GM12878 (cell line): ENCODE data around the gene FAF1. TPM values are rescaled to one million over a fixed set of nuclear protein-coding genes. Genes with fewer than 3 reads are reported as not detected.

Experiments
- ATAC-seq: fragments of 200-7000 bp; cut with Tn5 transposase; 3 replicates; pipeline ENCODE4 v1.9.1; 2020; ENCODE audit warnings: mild to moderate bottlenecking, moderate library complexity
- BruUV-seq: library from RNA; stranded (reverse); fragments of 400-500 nt; replicated peaks from 2 replicates; lab custom pipeline; 2021; lab: Mats Ljungman, UMichigan
- CTCF ChIA-PET: fragments of 300-600 bp; sonication (Branson Sonifier 250); formaldehyde crosslinking; extraction: SDS; loops from one replicate; lab custom pipeline; 2021; ENCODE audit warnings: inconsistent platforms; lab: Yijun Ruan, JAX
- POLR2A ChIA-PET: fragments of 350-600 bp; formaldehyde crosslinking; extraction: SDS; loops from one replicate; lab custom pipeline; 2021; ENCODE audit warnings: inconsistent platforms; lab: Charles Lee
- RAD21 ChIA-PET: fragments of 300-600 bp; sonication (Branson Sonifier 250); formaldehyde crosslinking; loops from one replicate; lab custom pipeline; 2023; ENCODE audit warnings: antibody characterized with exemption; ENCODE audit not compliant: unreplicated experiment; lab: Charles Lee
- SMC1A ChIA-PET: fragments of 300-600 bp; sonication (Branson Sonifier 250); formaldehyde crosslinking; loops from one replicate; lab custom pipeline; 2023; ENCODE audit not compliant: unreplicated experiment, uncharacterized antibody; lab: Charles Lee
- DNase-seq: peaks from one replicate; pipeline ENCODE4 v3.0.0-alpha.2; 2011; ENCODE audit warnings: low read depth, low spot score
- FAIRE-seq: peaks from 3 replicates; lab custom pipeline; 2011; peaks lifted over from hg19 to GRCh38; lab: Jason Lieb, UNC
- H2AFZ ChIP-seq: 2 replicates; pipeline ENCODE4 v1.6.0; 2011; ENCODE audit warnings: low read depth, low read length, control low read depth; ENCODE audit not compliant: control insufficient read depth
- H3K27ac ChIP-seq: 2 replicates; pipeline ENCODE4 v1.5.1; 2011; ENCODE audit warnings: control low read depth; ENCODE audit not compliant: control insufficient read depth, insufficient read depth
- H3K27me3 ChIP-seq, 2 experiments: replicated peaks in 1 of 2; 2 replicates each; pipeline versions ENCODE4 v1.6.0 to v1.6.1; 2011; ENCODE audit warnings: low read length in 1 of 2; ENCODE audit not compliant: control insufficient read depth in 2 of 2, insufficient read depth in 2 of 2
- H3K36me3 ChIP-seq, 2 experiments: 2 replicates each; pipeline ENCODE4 v1.5.1; 2011; ENCODE audit warnings: low read length in 1 of 2; ENCODE audit not compliant: control insufficient read depth in 2 of 2, insufficient read depth in 2 of 2
- H3K4me1 ChIP-seq: 2 replicates; pipeline ENCODE4 v1.6.1; 2011; ENCODE audit warnings: mild to moderate bottlenecking, low read length, moderate library complexity, mixed read lengths; ENCODE audit not compliant: control insufficient read depth, insufficient read depth
- H3K4me2 ChIP-seq: 2 replicates; pipeline ENCODE4 v1.6.0; 2011; ENCODE audit warnings: control low read depth; ENCODE audit not compliant: control insufficient read depth, insufficient read depth
- H3K4me3 ChIP-seq: fragments of 200-600 bp; sonication (generic); 2 replicates; pipeline ENCODE4 v1.5.1; 2016
- H3K79me2 ChIP-seq: 2 replicates; pipeline ENCODE4 v1.6.0; 2011; ENCODE audit warnings: low read length; ENCODE audit not compliant: control insufficient read depth, insufficient read depth
- H3K9ac ChIP-seq: 2 replicates; pipeline ENCODE4 v1.8.0; 2011; ENCODE audit warnings: low read length, control low read depth, mixed read lengths; ENCODE audit not compliant: control insufficient read depth, insufficient read depth
- H3K9me3 ChIP-seq: replicated peaks from 3 replicates; pipeline ENCODE4 v1.5.1; 2011; ENCODE audit warnings: mild to moderate bottlenecking, low read length; ENCODE audit not compliant: control insufficient read depth, insufficient read depth
- H4K20me1 ChIP-seq: 2 replicates; pipeline ENCODE4 v1.6.0; 2011; ENCODE audit not compliant: control insufficient read depth, insufficient read depth
- MTA3 ChIP-seq: IDR thresholded peaks from 2 replicates; pipeline ENCODE4 v1.6.1; 2012; ENCODE audit warnings: low read length, inconsistent platforms, borderline replicate concordance
- WGBS: methylation state at CpG from one replicate; pipeline ENCODE4 v1.1.6; 2016; ENCODE audit warnings: low lambda C conversion rate; ENCODE audit not compliant: insufficient replicate concordance, insufficient coverage; ENCODE audit errors: missing lambda C conversion rate; 5-methylcytosine and 5-hydroxymethylcytosine counted together
- in situ Hi-C: fragments of 300-500 bp; cut with MboI; formaldehyde crosslinking; loops from 9 replicates; pipeline ENCODE4 v1.14.3; 2018; ENCODE audit warnings: mixed read lengths
- intact Hi-C: fragments of 100-400 bp; cut with micrococcal nuclease; formaldehyde crosslinking; loops from one replicate; pipeline ENCODE4 v1.14.2; 2022; ENCODE audit not compliant: unreplicated experiment
- polyA plus RNA-seq, 11 experiments: library from polyadenylated mRNA; depleted of rRNA in 4 of 11; unstranded in 6 of 11; stranded (reverse) in 5 of 11; fragments of >200 nt; fragmentation: Nextera tagmentation in 4 of 11; fragmentation: Illumina TruSeq in 1 of 11; extraction: Ambion mirVana in 4 of 11; extraction: Trizol in 1 of 11; gene quantifications; 1 replicate in 1 of 11; 2 replicates in 10 of 11; pipeline versions ENCODE4 v1.2.1 to v1.2.3, GENCODE V29; 2011 to 2016; ENCODE audit warnings: inconsistent platforms in 2 of 11, missing spikeins in 2 of 11, low read depth in 1 of 11
- total RNA-seq, 4 experiments: library from RNA; depleted of rRNA in 3 of 4; stranded (reverse); fragments of >200 nt in 3 of 4; fragmentation: Illumina TruSeq in 1 of 4; extraction: Trizol in 1 of 4; gene quantifications; 2 replicates each; pipeline versions ENCODE4 v1.2.1 to v1.2.3, GENCODE V29; 2013 to 2021
- TF ChIP-seq, protein P1 (sequence below): IDR thresholded peaks from 2 replicates; pipeline ENCODE4 v1.6.1; 2012; ENCODE audit warnings: mild to moderate bottlenecking, low read depth, low read length

The FAF1 gene
- total and polyA plus RNA-seq, 10 of the 15 experiments (the other 5 are each of a cell fraction or from before 2014, with no cell fraction given): 8.6 to 54.5 (median 23.7) TPM

DNA sequence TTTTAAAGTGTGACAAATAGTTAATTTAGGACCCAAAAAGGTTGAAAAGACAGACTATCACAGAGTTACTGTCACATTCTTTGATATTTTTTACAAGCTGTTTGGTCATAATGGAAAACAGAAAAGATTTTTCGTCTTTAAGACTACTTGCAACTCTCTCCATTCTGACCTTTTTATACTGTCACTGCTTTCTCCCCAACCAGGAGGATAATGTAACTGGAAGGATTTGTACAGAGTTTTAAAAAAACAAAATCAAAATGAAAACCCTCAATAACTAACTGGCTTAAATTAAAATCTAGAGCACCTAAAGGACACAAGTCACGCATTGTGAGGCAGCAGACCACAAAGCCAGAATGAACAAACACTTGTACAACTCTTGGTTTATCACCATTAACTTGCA is 257.7 kb downstream of the FAF1 start:
- 100% methylated on average over 2 of the region's 2 CpGs for WGBS
- CTCF ChIA-PET: interaction anchor here (0.9 to 5.1 kb wide), 5 partner anchors 15 to 333 kb away, joined by 3 to 77 read pairs (median 39); no protein-coding TSS in a partner anchor
- H4K20me1 ChIP-seq: no peaks in the 10 kb centered on the region
- no peak overlapping the region for H3K9ac ChIP-seq
- SMC1A ChIA-PET: interaction anchor here (1.2 to 3.3 kb wide), 4 partner anchors 12 to 330 kb away, joined by 3 to 13 read pairs (median 7); no protein-coding TSS in a partner anchor
- no peaks in the 10 kb centered on the region for H3K9me3 ChIP-seq
- no peaks in the 10 kb centered on the region for H3K4me1 ChIP-seq
- no peak overlapping the region for H2AFZ ChIP-seq
- FAIRE-seq (no peak), DNase-seq (no peak)
- no peaks in the 10 kb centered on the region for H3K36me3 ChIP-seq
- in situ Hi-C loops: no loop called here
- BruUV-seq: no TSS peak
- POLR2A ChIA-PET: no interaction called here
- RAD21 ChIA-PET: interaction anchor here (3.9 kb wide), 1 partner anchor 95 kb away, joined by 63 read pairs; no protein-coding TSS in a partner anchor
- TF ChIP-seq, protein P1, sequence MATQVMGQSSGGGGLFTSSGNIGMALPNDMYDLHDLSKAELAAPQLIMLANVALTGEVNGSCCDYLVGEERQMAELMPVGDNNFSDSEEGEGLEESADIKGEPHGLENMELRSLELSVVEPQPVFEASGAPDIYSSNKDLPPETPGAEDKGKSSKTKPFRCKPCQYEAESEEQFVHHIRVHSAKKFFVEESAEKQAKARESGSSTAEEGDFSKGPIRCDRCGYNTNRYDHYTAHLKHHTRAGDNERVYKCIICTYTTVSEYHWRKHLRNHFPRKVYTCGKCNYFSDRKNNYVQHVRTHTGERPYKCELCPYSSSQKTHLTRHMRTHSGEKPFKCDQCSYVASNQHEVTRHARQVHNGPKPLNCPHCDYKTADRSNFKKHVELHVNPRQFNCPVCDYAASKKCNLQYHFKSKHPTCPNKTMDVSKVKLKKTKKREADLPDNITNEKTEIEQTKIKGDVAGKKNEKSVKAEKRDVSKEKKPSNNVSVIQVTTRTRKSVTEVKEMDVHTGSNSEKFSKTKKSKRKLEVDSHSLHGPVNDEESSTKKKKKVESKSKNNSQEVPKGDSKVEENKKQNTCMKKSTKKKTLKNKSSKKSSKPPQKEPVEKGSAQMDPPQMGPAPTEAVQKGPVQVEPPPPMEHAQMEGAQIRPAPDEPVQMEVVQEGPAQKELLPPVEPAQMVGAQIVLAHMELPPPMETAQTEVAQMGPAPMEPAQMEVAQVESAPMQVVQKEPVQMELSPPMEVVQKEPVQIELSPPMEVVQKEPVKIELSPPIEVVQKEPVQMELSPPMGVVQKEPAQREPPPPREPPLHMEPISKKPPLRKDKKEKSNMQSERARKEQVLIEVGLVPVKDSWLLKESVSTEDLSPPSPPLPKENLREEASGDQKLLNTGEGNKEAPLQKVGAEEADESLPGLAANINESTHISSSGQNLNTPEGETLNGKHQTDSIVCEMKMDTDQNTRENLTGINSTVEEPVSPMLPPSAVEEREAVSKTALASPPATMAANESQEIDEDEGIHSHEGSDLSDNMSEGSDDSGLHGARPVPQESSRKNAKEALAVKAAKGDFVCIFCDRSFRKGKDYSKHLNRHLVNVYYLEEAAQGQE: no peak
- no peak for TF ChIP-seq MTA3
- TF ChIP-seq, all 136 proteins: peak for 0
- Histone ChIP-seq H3K27ac (no peak overlapping the region), H3K27me3 (no peaks in the 10 kb centered on the region), H3K4me2 (no peak overlapping the region), H3K79me2 (no peaks in the 10 kb centered on the region), H3K4me3 (no peak overlapping the region)
- intact Hi-C loops: no loop called here
- no peak for ATAC-seq
